ENCODE data around the gene ATXN1. TPM values are rescaled to one million over a fixed set of nuclear protein-coding genes. Genes with fewer than 3 reads are reported as not detected.
A peak's percentile ranks its signal among the peaks of the same experiment; 100 is the strongest.

The ATXN1 gene
- polyA plus RNA-seq, 1 donor (not counting 4 experiments of a cell fraction or from before 2014, with no cell fraction given): 9.7 TPM

DNA sequence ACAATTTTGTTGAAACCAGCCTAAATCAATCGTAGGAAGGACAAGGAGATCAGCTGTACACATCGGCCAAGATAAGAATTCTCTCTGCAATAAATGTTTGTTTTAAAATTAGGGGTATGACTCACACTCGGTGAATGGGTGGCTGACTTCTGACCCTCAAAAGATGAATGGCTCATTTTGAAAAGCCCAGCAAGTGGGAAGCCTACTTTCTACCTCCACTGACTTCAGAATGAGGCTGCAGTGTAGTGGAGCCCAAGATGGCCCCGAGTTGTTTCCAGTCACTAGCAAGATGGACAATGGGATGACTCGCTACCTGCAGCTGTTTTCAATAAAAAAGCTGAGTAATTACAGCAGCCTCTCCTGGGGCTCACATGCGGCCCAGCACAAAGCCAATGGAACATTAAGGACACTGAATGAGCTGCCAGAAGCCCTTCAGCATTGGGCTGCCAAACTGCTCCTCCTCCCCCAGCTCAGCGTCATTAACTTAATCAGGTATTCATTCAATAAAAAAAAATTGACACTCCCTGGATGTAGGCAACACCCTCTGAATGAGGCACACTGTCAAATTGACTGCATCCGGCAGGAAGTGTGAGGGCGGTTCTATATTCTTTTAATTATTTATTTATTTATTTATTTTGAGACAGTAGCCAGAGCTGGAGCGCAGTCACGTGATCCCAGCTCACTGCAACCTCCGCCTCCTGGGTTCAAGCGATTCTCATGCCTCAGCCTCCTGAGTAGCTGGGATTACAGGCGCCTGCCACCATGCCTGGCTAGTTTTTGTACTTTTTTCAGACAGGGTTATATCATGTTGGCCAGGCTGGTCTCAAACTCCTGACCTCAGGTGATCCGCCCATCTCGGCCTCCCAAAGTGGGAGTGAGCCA lies 415.6 kb downstream of the ATXN1 start:
- Histone ChIP-seq H3K36me3 (ENCODE audit: control insufficient read depth in 2 of 2, extremely low read depth in 1 of 2, insufficient read depth in 2 of 2, low read length in 2 of 2) (no peaks in the 10 kb centered on the region), H3K4me2 (ENCODE audit: control insufficient read depth, extremely low read depth, insufficient read depth, low read depth, low read length) (peak overlapping the region; percentile 49), H3K4me1 (ENCODE audit: control insufficient read depth, extremely low read depth, insufficient read depth, low read length) (peaks cover 20% of the 10 kb centered on the region), H3K9me1 (ENCODE audit: control insufficient read depth, extremely low read depth, insufficient read depth, low read length) (no peaks in the 10 kb centered on the region), H3K79me2 (ENCODE audit: control insufficient read depth, insufficient read depth, low read length) (no peaks in the 10 kb centered on the region), H2AFZ (ENCODE audit: control insufficient read depth, low read length) (peak overlapping the region; percentile 61), H4K20me1 (ENCODE audit: control insufficient read depth, extremely low read depth, insufficient read depth, low read length) (no peaks in the 10 kb centered on the region), H3K27ac (ENCODE audit: control insufficient read depth, insufficient read depth, low read length) (peak overlapping the region; percentile 51), H3K9ac (ENCODE audit: control insufficient read depth, extremely low read depth, insufficient read depth, low read length) (no peak overlapping the region), H3K4me3 (ENCODE audit: control insufficient read depth in 2 of 3, extremely low read depth in 1 of 3, insufficient read depth in 2 of 3, low read depth in 1 of 3, low read length in 3 of 3) (no peak overlapping the region), H3K27me3 (ENCODE audit: control insufficient read depth, extremely low read depth, insufficient read depth, low read length) (no peaks in the 10 kb centered on the region), H3K9me3 (ENCODE audit: control insufficient read depth, low read depth, low read length) (no peaks in the 10 kb centered on the region)
- FAIRE-seq (no peak), DNase-seq (ENCODE audit: low read depth, low spot score) (no peak)
- dilution Hi-C loops (cut with MboI; ENCODE audit: extremely low pct_ligation_motif_present, low sequenced_read_pairs): no loop called here
- TF ChIP-seq, protein P1, sequence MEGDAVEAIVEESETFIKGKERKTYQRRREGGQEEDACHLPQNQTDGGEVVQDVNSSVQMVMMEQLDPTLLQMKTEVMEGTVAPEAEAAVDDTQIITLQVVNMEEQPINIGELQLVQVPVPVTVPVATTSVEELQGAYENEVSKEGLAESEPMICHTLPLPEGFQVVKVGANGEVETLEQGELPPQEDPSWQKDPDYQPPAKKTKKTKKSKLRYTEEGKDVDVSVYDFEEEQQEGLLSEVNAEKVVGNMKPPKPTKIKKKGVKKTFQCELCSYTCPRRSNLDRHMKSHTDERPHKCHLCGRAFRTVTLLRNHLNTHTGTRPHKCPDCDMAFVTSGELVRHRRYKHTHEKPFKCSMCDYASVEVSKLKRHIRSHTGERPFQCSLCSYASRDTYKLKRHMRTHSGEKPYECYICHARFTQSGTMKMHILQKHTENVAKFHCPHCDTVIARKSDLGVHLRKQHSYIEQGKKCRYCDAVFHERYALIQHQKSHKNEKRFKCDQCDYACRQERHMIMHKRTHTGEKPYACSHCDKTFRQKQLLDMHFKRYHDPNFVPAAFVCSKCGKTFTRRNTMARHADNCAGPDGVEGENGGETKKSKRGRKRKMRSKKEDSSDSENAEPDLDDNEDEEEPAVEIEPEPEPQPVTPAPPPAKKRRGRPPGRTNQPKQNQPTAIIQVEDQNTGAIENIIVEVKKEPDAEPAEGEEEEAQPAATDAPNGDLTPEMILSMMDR (optimal IDR thresholded peaks at IDR 0.05 in 1 of 3, IDR thresholded peaks at IDR 0.05 in 1 of 3, conservative IDR thresholded peaks at IDR 0.05 in 1 of 3; ENCODE audit: extremely low read depth in 1 of 3, insufficient read depth in 2 of 3, low read length in 3 of 3): no peak
- TF ChIP-seq EZH2 (IDR thresholded peaks at IDR 0.05; ENCODE audit: low read length): no peak

DNA sequence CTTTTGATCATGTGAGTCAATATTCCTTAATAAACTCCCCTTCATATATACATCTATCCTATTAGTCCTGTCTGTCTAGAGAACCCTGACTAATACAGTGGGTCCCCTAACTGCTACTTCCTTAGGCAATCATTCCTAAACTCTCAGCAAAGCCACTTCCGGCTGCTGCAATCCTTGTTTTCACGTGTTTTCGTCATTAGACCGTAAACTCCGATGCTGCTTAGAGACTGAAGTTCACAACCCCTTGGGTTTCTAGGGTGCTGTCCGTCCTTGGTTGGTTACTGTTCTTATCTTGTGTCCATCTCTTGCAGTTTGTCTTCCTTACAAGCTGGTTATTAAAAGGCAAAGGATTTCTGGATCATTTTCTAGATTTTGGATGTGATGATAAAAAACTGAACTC lies 416.5 kb downstream of the ATXN1 start:
- peaks cover 20% of the 10 kb centered on the region for H3K4me1 ChIP-seq (ENCODE audit: control insufficient read depth, extremely low read depth, insufficient read depth, low read length)
- no peaks in the 10 kb centered on the region for H3K27me3 ChIP-seq (ENCODE audit: control insufficient read depth, extremely low read depth, insufficient read depth, low read length)
- H4K20me1 ChIP-seq (ENCODE audit: control insufficient read depth, extremely low read depth, insufficient read depth, low read length): no peaks in the 10 kb centered on the region
- no peak overlapping the region for H3K4me3 ChIP-seq (ENCODE audit: control insufficient read depth in 2 of 3, extremely low read depth in 1 of 3, insufficient read depth in 2 of 3, low read depth in 1 of 3, low read length in 3 of 3)
- TF ChIP-seq, protein P1 (optimal IDR thresholded peaks at IDR 0.05 in 1 of 3, IDR thresholded peaks at IDR 0.05 in 1 of 3, conservative IDR thresholded peaks at IDR 0.05 in 1 of 3; ENCODE audit: extremely low read depth in 1 of 3, insufficient read depth in 2 of 3, low read length in 3 of 3): no peak
- no peak for TF ChIP-seq EZH2 (IDR thresholded peaks at IDR 0.05; ENCODE audit: low read length)
- no peak for FAIRE-seq
- DNase-seq (ENCODE audit: low read depth, low spot score): no peak
- no peak overlapping the region for H3K4me2 ChIP-seq (ENCODE audit: control insufficient read depth, extremely low read depth, insufficient read depth, low read depth, low read length)
- no peak overlapping the region for H2AFZ ChIP-seq (ENCODE audit: control insufficient read depth, low read length)
- H3K79me2 ChIP-seq (ENCODE audit: control insufficient read depth, insufficient read depth, low read length): no peaks in the 10 kb centered on the region
- dilution Hi-C loops (cut with MboI; ENCODE audit: extremely low pct_ligation_motif_present, low sequenced_read_pairs): no loop called here
- no peaks in the 10 kb centered on the region for H3K9me1 ChIP-seq (ENCODE audit: control insufficient read depth, extremely low read depth, insufficient read depth, low read length)
- H3K27ac ChIP-seq (ENCODE audit: control insufficient read depth, insufficient read depth, low read length): no peak overlapping the region
- H3K36me3 ChIP-seq (ENCODE audit: control insufficient read depth in 2 of 2, extremely low read depth in 1 of 2, insufficient read depth in 2 of 2, low read length in 2 of 2): no peaks in the 10 kb centered on the region
- no peak overlapping the region for H3K9ac ChIP-seq (ENCODE audit: control insufficient read depth, extremely low read depth, insufficient read depth, low read length)
- H3K9me3 ChIP-seq (ENCODE audit: control insufficient read depth, low read depth, low read length): no peaks in the 10 kb centered on the region

Data from keratinocyte (primary cell).